ENCODE measurements around the gene LSM14B. TPM values are rescaled to one million over a fixed set of nuclear protein-coding genes. Genes with fewer than 3 reads are reported as not detected.

Gene LSM14B
- total RNA-seq, 1 donor from 2014 or later = 25.0 TPM

GRCh38 chr20:62178316-62179161 lies 56.3 kb downstream of the LSM14B start:
- no peak for DNase-seq (ENCODE audit: extremely low read depth, low read depth, low spot score)

- DNase-seq (ENCODE audit: extremely low read depth, low read depth, low spot score) = no peak
Measured at GRCh38 chr20:62179162-62179504, 56.9 kb downstream of the LSM14B start.

- no peak for DNase-seq (ENCODE audit: extremely low read depth, low read depth, low spot score)
Measured at GRCh38 chr20:62181808-62182207, 59.5 kb downstream of the LSM14B start.

- DNase-seq (ENCODE audit: extremely low read depth, low read depth, low spot score) = no peak
Measured at GRCh38 chr20:62182469-62183425, 60.5 kb downstream of the LSM14B start, which contains the start of gene MTG2. Gene MTG2, plus strand, starts transcription at chr20:62183028. Its CDS starts 10,393 bp downstream, at chr20:62193421.

- DNase-seq (ENCODE audit: extremely low read depth, low read depth, low spot score) = no peak
Measured at GRCh38 chr20:62183426-62184142, 61.3 kb downstream of the LSM14B start.

Other genes with a start within 250 kb of the LSM14B start
- gene TAF4, start 56.6 kb upstream of the LSM14B start, total RNA-seq = 13.3 and 21.2 TPM in 2 replicates
- gene PSMA7, start 20.9 kb downstream of the LSM14B start, total RNA-seq = 422 and 425 TPM in 2 replicates
- gene SS18L1, start 21.3 kb downstream of the LSM14B start, total RNA-seq = 16.1 and 17.1 TPM in 2 replicates
- gene MTG2, start 60.6 kb downstream of the LSM14B start, total RNA-seq = 17.8 and 26.4 TPM in 2 replicates
- gene HRH3, start 97.8 kb downstream of the LSM14B start, total RNA-seq = not detected in 2 replicates
- gene OSBPL2, start 116.0 kb downstream of the LSM14B start, total RNA-seq = 19.9 and 25.8 TPM in 2 replicates
- 197 and 227 TPM in 2 replicates for gene ADRM1, start 180.5 kb downstream of the LSM14B start, total RNA-seq
- 283 and 453 TPM in 2 replicates for gene LAMA5, start 244.8 kb downstream of the LSM14B start, total RNA-seq

Measured in glomerular endothelial cell (primary cell).